NCI-H748 (cell line): Measurements from ENCODE around the gene ZNF407.
"Not testable (repeated sequence)": the region's sequence is repeated elsewhere in the genome, so short reads cannot be mapped to it uniquely, and the experiment has no call there.

Experiments
- DNase-seq: peaks from one replicate; lab custom pipeline; 2025; ENCODE audit not compliant: unreplicated experiment; lab: John Stamatoyannopoulos, UW

The ZNF407 gene

DNA sequence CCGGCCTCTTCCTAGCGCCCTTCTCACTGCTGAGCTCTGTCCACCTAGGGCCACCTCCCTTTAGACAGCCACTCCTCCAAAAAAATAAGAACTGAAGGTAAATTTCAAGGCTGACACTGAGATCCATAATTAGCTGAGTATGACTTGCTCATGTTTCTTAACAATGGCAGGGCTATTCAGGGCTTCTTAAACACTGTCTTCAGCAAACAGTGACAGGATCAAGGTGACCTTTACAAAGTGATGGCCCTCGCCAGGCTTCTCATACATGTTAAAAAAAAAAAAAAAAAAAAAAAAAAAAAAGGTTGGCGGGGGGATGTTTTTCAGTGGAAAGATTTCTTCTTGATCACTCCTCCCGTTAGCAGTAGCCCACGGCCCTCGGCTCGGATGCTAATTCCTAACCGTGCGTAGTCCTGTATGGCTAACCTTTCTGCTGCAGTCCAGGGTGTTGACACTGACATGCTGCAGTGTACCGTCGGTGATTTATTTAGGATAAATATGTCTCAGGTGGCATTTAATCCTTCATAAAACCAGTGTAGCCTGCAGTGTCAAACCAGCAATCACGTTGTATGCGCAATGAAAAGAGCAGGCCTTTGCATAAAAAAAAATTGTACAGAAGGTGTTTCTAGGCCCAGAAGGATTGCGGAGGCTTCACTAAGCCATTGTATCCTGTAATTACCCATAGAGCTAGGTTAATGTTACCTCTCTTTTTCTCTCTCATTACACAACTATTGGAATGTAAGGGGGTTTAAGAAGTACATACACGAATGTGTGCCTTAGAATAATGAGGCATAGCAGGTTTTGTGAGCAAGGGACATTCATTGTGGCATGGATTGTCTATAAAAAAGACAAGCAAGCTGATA is 468.6 kb downstream of the ZNF407 start:
- DNase-seq: no peak

DNA sequence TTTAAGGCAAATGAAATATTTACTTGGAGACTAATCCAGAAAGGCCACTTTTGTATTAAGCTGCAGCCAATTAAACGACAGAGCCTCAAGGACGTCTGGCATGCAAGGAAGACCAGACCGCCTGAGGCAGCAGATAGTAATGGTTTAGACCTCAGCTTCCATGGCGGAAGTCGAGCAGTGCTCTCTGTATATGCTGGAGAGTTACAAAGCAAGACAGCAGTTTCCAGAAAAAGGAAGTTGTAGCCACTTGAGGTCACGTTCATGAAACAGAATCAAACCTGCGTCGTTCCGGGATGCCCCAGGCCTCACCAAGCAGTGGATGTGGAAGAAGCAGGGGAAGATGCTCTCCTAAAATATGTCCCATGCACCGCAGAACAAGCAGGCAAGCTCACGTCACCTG is 469.3 kb downstream of the ZNF407 start:
- no peak for DNase-seq

DNA sequence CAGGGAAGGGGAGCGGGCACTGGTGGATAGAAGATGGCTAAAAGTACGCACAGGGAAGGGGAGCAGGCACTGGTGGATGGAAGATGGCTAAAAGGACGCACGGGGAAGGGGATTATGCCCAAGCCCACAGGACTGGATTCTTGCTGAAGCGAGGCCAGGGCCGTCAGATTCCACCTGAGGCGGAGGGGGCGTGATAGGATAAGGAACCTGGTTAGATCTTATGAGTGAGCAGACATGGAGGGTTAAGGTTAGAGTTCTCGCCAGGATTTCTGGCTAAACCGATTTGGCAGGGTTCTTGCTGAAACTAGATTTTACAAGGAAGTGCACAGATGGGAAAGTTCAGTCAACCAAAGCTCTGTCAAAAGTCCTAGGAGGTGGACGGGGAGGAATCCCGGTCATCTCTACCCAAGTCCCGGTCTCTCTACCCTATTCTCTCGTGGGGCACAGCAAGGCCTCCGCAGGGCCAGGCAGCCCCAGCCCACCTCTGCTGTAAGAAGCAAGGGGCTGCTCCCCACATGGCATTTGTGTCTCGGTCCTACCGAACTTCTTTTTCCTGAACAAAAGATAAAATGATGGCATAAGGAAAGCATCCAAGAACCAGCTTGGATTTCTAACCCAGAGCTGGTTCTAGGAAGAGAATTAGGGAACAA is 470.5 kb downstream of the ZNF407 start:
- no peak for DNase-seq

DNA sequence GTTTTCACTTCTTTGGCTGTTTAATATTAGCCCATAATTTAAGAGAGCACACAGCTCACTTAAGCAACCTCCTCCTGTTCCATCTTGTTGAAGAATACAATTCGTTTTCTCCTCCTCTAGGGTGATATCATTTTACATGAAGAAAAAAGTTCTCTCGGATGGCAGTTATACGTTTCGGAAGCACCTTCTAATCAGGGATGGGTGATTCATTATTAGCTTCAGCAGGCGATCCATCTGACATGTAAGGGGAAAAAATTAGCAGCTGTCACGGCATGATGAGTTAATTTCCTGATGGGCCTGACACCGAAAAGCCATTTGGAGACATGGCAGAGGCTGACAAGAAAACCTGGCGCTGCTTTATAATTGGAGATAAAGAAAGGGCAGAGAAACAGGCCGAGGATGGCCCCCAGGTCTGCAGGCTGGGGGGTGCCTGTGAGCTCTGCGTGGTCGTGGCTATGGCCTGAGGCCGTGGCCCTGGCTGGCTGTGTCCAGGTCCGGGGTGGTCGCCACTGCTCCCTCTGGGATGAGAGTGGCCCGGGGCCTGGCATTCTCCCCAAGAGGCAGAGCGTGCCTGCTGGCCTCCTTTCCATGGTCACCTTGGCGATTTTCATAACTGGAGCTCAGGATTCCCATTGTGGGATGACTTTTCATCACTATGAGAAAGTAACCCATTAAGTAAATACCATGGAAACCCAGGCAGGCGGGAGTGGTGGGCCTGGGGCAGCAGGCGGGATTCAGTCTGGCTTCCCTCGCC is 471.2 kb downstream of the ZNF407 start:
- no peak for DNase-seq

DNA sequence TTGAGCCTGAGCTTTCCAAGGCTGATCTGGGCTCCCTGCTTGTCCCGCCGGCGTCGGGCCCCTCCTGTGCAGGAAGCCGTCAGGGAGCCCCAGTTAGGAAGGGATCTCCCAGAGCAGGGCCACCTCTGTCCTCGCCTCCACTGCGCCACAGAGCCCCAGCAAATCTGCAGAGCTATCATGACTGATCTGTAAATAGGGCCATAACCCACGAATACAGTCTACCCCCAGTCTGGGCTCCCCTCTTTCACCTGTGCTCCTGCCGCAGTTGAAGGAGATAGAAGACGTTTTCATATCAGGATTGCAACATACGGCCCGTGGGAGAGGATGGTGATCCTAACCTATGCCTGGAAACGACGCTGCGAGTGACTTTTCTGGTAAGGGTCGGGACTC is 472.6 kb downstream of the ZNF407 start:
- DNase-seq: no peak

DNA sequence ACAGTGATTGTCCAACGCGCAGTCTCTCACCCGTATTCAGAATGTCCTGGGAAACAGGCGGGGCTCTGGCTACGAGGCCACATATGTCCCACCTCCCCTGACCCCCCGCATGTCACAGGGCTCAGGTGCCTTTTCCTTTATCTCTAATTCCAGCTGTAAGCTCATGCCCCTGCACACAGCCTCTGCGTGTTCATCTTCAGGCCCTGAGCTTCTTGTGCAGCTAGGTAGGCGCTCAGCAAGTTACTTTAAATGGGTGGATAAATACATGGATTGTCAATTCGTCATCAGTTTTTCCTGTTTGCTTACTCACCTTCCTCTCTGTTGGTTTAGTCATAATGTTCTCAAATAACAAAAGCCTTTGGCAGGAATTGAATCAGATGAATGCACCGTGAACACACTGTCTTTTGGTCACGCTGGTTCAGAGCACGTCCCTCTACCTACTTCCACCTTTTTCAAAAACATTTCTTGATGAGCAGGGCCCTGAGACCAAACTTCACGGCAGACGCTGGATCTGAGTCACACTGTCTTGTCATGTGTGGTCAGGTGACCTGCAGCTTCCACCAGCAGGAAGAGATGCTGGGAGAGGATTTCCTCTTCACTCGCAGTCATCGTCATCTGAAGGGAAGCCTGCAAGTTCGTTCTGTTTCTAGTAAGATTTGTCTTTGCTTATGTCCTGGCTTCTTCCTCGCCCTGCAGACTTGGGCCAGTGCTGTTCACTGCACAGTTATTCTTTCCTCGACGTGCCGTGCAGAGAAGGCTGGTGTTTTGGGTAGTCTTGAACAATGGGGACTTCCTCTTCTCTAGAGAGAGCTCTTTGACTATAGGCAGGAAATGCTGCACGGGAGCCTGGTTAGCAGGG is 473.2 kb downstream of the ZNF407 start:
- DNase-seq: peak; percentile 90

DNA sequence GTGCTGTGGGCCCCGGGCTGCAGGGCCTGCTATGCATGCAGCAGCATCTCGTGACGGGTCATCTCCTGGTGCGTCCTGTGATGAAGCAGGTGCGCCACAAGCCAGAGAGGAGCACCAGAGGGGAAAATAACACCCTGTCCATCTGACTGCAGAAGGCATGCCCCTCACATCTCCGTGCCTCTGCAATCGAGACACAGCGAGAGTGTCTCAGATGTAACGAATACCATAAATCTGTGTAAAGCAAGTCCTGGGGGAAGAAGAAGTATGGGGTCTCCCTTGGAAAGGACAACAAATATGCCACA is 473.8 kb downstream of the ZNF407 start:
- no peak for DNase-seq

DNA sequence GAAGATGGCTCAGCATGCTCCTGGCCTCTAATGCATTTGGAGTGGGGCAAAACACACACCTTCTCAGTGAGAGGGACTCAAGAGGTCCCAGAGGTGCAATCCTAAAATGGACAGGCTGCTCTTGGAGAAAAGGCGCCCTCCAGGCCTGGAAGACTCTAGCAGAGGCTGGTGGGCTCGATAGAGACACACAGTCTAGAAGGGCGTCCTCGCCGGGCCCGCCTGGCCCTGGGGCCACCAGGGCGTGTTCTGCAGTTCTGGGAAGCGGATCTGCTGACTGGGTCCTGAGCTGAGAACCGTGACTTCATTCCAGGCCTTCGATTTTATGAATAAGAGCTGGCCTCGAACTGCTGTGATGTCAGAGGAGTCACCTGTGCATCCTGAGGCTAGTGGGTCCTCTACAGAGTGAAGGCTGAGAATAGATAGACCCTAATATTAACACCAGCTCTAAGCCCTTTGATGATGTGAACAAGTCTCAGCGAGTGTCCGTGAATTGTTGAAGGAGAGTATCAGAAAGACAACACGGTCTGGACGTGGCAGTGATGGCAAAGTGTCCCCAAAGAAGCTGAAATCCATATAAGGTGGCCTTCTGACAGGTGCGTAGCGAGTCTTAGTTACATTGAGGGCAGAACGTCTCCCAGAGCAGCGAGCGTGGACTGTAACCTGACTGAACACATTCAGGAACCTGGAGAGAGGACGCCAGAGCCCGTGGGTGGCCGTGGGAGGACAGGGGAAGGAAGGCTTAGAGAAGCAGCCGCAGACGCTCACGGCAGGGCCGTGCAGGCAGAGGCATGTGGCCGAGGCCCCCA is 474.4 kb downstream of the ZNF407 start:
- no peak for DNase-seq

DNA sequence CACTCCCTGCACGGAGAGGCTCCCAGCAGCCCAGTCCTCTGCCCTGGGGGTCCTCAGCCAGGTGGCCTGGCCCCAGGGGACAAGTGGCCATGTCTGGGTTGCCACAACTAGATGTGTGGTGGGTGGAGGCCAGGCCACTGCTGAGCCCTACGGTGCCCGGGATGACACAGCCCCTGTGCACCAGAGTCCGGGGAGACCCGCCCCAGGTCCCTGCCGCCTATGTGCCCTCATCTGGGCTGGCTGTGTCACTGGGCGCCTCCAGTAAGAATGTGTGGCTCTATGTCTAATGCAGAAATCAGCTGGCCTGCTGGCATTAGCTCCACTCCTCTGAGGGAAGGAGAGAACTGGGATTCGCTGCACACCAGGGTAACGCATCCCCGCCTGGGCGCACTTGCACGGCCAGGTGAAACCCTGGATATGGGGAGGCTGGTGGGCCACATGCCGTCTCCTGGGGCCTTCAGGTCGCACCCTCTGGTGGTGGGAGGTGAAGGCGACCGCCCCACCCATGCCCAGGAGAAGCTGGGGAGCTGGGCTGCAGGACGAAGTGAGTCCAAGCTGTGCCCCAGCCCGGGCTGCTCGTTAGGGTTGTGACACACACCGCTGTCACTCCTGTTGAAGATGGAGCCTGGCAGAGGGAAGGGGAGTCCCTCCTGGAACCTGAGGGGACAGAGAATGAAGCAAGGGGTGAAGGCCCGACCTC is 475.2 kb downstream of the ZNF407 start:
- no peak for DNase-seq

DNA sequence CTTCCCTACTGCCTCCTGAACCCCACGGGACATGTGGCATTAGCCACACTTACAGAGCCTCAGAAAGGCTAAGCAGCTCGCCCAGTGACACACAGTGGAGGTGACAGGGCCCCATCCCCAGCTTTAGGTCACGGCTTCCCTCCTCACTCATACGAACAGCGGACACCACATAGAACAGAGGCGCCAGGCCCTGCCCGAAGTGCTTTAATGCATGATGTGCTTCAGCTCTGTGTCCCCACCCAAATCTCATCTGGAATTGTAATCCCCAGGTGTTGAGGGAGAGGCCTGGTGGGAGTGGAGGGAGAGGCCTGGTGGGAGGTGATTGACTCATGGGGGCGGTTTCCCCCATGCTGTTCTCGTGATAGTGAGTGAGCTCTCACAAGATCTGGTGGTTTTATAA is 476.0 kb downstream of the ZNF407 start:
- no peak for DNase-seq

DNA sequence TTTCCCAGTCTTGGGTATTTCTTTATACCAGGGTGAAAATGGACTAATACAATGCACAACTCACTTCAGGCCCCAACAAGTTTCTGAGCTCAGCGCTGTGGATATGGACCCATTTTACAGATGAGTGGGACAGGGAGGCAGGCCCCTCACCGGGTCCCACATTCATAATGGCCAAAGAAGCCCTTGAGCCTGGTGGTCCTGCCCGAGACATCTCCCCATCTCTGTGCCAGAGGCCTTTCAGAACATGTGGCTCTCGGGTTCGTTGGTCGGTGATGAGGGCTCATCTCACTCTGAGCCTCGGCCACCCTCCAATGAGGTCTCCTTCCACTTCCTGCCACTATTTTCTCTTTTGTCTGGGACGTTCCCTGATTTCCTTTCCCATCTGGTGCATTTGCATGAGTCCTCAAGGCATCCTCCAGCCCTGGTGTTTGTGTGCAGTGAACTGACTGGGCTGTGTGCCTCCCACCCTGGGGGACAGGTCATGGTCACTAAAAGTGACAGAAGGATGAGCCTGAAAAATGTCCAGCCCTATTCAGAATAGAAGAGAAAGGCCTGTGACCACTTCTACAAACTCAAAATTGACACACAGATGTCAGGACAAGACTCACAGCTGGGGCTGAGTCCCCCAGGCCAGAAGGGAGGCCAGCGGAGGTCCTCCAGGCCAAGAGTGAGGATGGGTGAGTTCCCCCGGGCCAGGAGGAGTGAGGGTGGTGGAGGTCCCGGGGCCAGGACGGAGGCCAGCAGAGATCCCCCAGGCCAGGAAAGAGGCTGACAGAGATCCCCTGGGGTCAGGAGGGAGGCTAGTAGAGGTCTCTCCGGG is 476.7 kb downstream of the ZNF407 start:
- no peak for DNase-seq

DNA sequence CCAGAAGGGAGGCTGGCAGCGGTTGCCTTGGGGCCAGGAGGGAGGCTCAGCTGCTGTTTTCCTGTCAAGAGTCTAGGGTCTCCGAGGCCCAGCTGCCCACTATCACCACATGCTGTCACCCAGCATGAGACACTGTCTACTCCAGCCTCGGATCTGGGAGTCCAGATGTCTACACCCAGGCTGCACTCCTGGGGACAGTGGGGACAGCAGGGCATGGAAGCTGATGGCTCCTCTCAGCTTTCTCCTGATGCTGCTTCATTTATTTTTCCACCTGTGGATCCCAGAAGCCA is 477.3 kb downstream of the ZNF407 start:
- no peak for DNase-seq

DNA sequence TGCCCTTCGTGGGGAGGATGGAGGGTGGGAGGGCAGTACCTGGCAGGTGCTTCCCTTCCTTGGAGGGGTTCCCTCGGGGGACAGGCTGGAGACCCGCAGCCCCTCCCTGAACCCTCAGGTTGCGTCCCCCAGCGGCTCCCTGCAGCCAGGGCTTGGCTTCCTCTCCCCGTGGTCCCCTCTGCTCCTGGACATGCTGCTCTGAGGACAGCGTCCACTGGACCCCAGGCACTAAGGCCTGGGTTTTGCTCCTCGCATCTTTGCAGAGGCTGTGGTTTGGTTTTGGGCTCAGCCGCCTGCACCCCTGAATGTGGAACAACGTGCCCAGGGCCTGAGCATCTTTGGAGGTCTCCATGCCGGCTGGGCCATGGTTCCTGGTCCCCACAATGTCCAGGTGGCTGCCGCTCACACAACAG is 477.8 kb downstream of the ZNF407 start:
- DNase-seq: no peak

DNA sequence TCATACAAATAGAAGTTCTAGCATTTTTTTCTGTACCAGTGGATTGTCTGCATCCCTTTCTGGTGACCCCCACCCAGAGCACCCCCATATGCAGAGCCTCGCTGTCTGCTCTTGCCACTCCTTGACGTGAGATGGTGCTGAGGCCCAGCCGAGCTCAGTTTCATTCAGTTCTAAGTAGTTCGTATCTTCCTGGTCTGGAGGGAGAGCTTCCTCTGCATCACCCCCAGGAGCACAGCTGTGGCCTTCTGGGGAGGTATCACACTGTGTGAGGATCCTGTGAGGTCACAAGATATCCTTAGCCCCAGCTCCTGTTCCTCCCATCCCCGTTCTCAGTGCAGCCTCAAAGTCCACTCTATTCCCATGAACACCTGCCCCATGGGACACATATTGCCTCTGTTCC is 478.6 kb downstream of the ZNF407 start:
- DNase-seq: no peak

DNA sequence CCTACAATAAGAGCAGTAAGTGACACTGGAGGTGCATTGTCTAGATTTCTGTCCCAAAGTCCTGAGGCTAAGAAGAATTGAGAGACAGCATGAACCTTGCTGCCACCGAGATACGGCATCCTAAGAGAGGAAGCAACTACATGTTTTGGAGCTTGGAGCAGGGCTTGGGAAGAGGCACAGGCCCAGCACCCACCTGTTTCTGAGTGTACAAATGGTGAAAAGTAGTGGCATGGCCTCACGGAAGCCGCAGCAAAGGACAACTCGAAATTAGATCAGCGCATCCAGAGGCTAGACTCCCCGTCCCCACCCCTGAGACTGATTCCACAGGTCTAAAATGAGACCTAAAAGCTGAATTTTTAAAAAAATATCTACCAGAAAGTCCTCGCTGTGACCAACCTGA is 483.8 kb downstream of the ZNF407 start:
- no peak for DNase-seq

DNA sequence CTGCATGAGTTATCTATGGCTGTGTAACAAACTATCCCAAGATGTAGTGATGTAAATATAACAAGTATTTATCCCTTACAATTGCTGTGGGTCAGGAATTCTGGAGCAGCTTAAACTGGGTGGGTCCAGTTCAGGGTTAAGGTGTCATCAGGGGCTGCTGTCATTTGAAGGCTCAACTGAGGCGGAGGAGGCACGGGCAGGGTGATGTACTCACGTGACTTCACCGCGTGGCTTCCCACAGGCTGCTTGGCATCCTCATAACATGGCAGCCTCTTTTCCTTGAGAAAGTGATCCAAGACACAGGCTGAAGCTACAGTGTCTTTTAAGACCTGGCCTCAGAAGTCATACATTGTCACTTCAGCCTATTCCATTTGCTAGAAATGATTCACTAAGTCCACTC is 485.5 kb downstream of the ZNF407 start:
- DNase-seq: no peak

DNA sequence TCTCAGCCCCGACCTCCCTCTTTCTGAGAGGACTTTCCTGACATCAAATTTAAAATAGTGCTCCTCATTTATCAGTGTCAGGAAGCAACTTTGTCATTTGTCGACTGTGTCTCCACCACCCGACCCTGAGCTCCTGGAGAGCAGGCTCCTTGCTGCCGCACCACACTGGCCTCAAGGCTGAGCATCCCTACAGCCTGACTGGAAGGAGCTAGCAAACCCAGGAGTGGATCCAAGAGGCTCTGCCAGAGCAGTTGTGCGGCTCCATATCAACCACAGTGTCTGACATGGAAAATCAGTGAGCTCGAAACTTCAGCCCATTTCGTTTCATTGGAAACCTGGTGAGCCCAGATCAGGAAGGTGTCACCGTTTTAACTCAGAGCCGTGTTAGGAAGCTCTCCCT is 486.1 kb downstream of the ZNF407 start:
- no peak for DNase-seq

DNA sequence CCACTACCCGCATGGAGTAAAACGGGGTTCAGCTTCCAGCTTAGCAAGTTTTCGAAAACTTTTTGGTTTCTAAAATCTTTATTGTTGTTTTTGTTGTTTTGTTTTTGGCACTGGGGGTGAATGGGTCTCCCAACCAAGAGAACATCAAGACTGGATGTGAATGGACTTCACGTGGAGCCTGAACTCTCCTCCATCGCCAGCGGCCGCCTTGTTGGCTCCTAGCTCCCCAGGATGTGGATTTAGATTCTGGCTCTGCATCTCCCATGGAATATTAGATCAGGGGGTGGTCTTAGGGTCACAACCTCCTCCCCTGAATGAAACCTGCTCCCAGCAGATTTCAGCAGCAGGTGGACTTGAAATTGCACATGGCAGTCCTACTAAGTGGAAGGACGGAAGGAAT is 488.0 kb downstream of the ZNF407 start:
- DNase-seq: not testable (repeated sequence)

DNA sequence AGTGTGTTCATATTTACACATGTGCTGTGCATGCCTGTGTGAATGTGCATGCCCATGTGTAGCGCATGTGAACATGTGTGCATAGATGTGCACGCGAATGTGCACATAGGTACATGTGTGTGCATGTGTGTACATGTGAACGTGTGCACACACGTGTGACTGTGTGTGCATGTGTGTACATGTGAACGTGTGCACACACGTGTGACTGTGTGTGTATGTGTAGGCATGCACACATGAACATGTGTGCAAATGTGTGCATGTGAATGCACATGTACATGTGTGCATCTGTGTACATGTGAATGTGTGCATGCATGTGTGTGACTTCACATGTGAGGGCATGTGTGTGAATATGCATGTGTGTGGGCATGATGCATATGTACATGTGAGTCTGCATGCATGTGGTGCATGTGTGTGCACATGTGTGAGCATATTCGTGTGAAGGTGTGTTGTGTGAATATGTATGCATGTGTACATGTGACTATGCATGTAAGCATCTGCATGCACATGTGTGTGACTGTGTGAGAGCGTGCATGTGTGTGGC is 488.9 kb downstream of the ZNF407 start:
- no peak for DNase-seq
